SK-N-DZ (cell line): Measurements from ENCODE around the gene CORO1C.

Source experiments
- DNase-seq: peaks from one replicate; pipeline ENCODE4 v3.0.0-alpha.2; 2015; ENCODE audit warnings: low spot score

Gene CORO1C

DNA sequence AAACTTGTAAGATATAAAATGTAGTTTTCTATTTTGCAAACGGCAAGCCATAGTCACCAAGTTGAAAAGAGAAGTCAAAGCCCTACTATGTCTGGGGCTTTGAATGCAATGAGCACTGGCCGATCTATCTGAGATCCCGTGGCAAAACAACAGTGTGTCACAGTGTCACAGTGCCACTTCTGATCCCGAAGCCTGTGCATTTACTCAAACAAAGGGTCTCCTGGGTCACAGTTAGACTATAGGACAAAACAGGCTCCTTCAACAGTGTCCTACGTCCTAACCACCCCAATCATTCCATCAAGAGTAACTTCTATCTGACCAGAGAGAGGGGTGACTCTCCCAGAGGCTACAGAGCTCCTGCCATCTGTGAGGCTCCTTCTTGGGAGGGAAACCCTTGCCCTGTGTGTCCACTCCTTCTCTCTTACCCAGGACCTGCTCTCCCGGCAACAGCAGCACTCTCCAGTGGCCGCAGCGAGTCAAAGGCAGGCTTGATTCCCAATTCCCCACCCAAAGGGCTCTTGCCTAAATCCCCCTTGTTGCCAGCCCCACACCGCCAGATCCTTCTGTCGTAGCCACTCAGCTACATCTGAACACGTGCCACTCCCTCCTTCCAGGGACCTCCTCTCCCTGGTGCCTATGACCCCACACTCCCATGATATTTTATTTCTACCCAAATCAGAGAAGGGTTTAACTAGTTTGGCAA lies 83.6 kb downstream of the CORO1C start:
- DNase-seq, result no peak

DNA sequence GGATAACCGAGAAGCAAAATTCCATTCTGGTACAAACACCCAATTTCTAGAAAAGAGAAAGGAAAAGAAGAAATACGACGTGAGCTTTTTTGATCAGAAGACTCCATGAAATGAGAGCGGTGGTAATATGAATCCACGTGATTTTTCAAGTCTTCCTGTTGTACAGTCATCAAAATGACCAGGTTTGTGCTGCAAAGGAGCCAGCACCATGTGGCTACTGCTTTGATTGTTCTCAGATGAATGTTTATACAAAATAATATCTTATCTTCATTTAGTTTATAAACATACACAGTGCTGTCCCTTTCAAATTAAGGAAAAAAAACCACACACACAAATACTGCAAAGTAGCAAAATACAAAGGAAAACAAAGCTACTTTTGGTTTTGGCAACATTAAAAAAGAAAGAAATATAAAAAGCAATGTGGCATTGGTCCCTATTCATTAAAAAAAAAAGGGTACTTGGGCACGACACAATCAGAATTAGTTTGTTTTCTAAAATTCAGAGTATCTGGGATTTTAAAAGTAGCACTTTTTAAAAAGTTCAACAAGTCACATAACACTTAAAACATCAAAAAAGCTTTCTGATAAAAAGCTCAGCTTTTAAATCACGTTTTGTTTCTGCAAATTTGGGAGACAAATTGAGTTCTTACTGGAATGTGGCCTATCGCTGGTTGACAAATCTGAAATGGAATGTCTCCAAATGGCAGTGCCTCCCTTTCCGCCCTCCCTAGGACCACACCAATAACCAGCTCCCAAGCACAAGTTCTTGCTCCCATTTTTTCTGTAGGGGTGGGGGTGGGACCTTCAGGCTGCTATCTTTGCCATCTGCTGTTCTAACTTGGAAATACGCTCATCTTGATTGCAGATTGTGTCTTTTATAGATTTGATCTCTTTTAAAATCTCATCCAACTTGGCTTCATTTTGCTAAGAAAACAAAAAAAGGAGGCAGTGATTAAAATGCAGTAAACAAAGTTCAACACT lies 84.4 kb downstream of the CORO1C start:
- DNase-seq, result no peak

DNA sequence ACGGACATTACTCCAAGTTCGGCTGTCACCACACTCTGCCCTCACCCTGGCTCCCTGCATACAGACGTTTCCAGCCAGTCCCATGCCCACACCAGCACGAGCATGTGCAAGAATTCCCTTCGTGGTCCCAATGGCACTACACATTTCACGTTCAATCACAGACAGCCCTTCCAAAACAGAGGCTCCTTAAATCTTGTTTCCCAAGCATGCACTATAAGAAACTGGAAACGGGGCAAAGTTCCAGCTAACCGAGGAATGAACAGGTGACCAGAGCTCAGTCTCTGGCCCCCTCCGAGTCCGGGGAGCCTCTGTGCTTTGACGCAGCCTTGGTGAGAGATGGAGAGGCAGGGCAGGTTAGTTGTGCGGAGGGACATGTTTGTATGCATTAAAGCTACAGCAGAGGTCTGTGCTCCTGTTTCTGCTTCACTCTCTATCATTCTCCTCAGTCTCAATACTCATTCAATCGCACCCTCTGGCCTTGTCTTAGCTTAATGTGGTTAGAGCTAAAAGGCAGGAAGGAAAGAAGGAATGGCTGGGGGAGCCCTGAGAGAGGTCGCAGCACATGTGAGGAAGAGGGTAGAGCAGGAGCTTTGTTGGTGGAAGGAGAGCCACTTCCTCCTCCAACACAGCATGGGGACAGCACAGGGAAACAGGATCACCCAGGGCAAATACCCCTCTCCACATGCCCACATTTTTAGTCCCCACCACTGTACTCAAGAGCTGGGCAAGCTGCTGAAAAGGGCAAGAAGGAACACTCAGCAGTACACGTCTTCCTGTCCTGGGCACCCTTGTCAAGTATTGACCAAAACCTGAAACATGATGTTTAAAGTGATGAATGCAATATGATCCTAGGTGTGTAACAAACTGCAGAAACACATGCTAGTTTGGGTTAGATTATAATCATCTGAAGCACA lies 85.4 kb downstream of the CORO1C start:
- DNase-seq, result no peak

DNA sequence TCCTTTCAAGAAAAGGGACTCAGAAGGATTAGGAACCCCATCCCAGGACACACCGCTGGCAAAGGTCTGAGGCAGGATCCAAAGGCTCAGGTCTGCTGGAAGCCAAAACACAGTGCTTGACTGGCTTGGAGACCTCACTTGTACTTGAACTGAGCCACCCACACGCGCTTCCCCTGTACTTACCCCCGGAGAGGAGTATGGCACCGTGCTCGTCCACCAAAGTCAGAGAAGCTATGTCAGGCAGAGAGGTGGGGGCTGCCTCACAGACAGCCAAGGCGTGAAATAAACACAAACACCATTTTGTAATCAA lies 86.6 kb downstream of the CORO1C start:
- no peak for DNase-seq

DNA sequence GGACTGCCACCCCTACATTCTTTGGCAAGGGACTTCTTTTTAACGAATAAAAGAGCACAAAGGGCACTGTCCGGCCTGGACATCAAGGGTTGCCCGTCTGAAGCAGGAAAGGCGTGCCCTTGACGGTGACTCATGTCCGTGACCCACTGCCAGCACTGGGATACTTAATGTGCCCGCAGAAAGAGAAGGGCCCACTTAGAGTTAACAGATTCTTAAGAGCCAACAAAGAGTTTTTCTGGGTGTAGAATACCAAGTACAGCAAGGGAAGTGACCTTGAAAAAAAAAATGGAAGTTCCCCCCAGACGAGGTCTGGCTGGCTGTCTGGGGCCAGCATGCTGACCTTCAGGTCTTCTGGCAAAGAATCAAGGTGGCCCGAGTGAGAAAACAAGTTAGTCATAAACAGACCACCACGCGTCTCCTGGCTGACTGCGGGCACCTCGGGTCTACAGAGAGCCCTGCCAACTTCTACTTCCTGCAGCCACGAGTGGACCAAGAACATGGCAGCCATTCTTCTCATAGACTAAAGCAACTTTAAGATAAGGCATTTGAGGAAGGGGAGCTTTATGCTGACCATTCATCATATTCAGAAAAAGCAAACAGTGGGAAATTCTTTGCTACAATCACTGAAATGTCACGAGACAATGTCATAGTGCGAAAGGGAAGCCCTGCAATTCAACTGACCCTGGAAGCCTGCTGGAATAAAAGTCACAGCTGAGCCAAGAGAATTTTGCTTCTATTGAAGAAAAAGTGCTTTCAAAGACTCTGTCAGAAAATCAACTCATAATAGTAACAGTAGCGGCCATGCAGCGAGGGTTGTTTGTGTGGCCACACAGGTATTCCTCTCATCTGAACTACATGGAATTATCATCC lies 87.1 kb downstream of the CORO1C start:
- DNase-seq, result no peak

DNA sequence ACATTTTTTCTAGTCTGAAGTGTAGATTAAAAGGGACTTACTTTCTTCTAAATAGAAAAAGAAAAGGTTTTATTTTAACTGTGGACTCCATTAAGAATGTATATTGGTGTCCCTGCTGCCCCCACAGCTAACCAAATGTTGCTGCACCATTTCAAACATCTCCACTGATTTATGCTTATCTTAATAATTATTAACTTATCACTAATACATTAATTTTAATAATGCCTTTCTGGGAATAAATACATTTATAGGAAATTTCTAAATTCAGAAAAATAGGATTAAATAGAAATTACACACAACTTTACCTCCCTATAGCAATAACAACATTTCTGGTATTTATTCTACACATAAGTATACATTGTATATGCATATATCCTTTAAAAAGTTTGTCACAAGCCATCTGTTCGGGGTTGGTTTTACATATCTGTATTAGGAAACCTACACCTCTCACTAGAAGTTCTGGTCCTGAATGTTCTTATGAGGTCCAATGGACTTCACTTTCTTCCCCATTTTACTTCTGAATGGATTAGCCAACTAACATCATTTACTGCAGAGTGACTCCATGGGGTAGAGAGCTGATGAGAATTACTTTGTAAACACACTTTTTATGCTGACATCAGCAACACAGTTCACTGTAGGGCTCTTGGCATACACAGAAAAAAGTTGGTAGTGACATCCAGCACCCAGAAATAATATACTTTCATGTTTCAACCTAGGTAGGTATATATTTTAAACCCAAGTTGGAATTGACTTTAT lies 88.2 kb downstream of the CORO1C start:
- DNase-seq, result no peak

DNA sequence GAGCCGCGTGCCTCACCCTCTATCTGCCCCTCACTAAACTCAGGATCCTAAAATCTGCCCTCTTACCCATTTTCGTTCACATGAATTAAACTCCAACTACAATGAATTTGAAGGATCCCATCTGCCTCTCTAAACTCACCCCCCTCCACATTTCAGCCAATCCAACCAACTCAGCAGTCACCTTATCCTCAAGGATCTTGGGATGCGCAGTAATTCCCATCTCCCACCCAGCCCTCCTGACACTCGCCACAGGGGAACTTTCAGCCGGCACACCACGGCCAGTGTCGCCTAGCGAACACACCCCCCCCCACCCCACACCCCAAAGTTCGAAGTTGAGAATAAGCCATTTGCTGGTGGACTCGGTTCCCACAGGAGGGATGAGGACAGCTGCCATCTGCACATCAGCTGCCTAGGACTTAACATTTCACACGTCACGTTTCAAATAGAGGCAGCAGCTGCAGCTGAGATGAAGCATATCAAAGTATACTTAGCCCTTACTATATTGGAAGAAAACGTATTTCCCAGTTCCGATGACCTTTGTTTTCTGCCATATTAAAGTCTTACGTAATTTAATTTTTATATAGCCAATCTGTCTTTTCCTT lies 88.9 kb downstream of the CORO1C start:
- no peak for DNase-seq

DNA sequence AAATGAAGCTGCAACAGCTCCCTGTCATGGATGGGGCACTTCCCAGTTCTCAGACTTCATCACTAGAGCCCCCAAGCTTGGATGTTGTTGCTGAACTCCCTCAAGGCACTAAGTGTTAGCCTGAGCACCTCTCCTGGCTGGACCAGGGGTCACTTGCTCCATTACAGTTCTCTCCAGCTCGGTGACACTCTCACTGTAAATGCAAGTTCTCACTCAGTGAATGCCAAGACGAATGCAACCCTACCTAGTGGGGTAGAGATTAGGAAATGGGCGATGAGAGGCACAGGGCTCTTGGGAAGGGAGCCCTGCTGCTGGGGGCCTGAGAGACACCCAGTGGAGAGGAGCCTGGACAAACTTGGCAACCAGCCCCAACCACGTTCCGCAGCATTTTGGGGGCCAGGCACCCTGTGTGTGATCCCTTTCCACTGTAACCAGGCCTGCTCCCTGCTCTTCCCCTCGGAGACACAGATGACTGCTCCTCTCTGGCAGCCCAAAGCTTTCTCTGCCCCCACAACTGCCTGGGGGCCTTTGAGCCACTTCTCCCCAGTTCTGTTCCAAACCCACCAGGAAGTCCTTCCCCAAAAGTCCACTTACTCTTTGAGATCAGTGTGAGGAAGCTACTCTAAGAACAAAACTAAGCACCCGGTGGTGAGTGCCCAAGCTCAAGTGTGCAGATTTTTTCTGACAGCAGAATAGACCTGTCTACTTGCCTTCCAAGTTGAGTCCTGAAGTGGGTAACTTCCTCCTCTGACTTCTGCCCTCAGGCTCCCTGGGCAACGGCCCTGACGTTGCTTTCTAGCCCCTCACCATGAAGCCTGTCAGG lies 89.7 kb downstream of the CORO1C start:
- DNase-seq, result no peak

DNA sequence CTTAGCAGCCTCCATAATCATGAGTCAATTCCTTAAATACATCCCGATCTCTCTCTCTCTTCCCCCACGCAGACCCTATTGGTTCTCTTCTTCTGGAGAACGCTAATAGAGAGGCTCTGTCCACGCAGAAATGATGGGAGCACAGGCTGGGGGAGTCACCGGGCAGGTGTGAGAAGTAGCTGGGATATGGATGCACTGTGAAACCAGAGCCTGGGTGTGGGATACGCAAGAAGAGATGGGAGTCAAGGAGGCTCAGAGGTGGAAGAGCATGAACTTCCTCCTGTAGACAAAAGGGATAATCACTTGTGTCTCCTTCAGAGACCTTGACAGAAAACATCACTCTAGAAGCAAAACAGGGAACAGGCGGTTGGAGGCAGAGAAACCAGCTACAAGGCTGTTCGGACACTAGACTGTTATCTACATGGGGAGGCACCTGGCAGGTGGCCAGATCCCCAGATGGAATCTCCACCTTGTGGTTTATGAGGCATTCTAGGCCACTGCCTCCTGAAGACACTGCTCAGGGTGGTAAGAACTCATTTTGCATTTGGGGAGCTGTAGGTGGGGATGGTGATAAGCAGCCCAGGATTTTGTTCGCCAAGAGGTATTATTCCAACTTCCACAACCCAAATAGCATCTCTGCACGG lies 90.4 kb downstream of the CORO1C start:
- DNase-seq, result no peak

DNA sequence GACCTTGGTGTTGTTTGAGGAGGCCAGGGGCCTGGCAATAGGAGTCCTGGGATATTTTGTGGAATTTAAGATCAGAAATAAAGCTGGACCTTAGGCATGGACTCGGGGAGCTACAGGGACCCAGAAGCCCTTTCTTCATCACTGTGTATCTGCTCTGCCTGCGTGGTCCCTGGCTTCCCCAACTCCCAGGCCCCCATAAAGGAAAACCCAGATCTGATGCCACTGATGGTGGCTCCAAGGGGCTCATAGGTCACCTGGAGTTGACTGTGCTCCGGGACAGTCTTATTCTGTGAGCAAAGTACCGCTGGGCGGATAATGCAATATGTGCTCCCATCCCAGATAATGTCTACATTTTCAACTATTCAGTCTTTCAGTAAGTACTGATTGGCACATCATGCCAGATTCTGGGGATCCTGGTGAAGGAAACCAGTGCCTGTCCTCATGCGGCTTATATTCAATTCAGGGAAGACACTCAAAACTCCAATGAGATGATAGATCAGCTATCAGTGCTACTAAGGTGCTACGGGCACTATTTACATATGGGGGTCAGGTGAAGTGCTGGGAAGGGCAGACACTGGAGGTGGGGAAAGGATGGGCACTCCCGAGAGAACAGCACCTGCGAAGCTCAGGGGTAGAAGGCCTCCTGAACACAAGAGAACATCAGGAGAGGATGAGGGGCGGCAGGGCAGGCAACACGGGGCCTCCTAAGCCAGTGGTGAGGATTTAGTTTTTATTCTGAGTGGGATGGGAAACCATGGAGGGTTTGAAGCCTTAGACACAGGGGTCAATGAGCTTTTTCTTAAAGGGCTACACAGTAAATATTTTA lies 92.1 kb downstream of the CORO1C start:
- DNase-seq, result no peak

DNA sequence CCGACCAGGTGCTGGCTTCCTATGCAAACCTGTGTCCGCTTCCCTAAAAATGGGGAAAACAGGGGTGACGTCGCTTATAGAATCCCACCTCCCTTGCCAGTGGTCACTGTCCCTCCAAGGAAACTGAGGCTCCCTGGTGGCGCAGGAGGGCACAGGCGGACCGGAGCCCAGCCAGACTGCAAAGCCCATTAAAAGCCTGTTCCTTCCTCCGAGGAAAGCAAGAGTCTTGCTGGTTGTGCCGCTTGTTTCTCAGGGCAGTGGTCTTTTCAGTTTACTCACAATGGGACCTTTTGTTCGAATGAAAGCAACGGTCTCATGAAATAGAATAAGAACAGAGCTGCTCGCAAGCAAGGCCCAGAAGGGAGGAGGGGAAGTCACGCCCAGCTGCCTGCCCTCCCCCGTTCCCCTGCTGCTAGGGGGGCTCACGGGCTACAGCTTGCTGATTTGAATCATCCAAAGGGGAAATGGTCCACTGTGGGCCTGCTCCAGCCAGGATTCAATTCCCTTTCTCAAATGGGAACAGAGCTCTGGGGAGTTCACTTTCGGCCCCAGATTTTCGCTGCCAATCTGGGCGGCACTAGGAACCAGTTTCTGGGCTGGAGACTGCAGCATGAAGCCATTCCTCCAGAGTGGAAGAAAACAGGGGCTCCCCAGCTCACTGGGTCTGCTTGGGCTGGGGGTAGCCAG lies 93.0 kb downstream of the CORO1C start:
- no peak for DNase-seq

DNA sequence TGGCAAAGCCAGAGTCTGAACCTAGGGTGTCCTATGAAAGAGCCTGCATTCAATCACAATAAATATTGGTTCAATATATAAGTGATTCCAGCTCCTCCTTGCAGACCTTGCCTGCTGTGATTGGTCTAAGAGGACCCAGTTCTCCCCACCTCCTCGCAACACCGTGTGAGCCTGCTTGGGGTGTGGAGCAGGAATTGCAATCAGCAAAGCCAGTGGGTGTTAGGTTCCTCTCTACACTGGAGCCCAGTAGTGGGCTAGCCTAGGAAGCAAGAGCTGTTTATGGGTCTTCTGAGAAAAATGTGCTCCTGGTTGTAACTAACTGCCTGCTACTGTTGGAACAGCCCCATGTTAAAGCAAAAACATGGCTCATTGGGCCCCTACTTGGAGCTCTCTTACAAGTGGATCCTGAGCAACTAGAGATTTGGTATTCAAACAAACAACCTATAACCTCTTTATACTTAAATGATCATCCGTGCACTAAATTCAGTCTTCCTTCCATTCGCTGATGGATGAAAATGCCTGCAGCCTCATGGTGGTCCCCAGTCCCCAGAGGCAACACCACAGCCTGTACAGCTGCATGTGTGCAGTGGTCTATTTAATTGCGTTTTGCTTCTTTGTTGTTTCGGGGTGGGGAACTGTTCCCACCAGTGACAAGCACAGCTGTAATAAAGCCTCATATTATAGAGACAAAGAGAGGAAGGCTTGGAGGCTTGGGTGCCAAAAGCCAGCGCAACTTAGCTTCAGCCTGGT lies 93.9 kb downstream of the CORO1C start:
- DNase-seq, result no peak

DNA sequence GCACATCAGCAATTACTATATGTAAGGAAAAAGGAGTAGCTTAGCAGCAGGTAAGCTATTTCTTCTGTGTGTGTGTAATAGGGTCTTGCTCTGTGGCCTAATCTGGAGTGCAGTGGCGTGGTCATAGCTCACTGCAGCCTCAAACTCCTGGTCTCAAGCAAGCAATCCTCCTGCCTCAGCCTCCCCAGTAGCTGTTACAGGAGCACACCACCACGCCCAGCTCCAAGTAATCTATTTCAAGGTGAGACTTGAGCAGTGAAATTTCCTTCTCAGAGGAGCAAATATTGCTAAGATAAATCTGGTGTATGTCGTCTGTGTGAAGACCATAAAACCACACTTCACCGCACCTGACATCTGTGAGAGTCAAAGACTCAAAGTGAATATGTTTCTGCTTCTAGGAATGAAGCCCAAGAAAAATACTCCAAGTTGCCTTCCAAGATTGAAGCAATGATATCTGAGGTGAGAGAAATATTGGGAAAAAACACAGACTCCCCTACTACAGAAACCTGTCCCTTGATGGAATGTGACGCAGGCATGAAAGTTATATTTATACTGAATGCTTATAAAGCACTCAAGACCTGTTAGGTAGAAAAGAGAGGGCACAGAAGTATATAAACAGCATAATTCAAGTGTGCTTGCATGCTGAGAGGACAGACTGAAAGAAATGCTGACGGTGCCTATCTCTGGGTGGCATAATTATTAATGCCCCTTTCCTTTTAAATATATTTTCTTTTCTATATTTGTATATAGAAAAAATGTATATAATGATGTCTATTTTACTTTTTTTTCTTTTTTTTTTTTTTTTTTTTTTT lies 95.1 kb downstream of the CORO1C start:
- no peak for DNase-seq

DNA sequence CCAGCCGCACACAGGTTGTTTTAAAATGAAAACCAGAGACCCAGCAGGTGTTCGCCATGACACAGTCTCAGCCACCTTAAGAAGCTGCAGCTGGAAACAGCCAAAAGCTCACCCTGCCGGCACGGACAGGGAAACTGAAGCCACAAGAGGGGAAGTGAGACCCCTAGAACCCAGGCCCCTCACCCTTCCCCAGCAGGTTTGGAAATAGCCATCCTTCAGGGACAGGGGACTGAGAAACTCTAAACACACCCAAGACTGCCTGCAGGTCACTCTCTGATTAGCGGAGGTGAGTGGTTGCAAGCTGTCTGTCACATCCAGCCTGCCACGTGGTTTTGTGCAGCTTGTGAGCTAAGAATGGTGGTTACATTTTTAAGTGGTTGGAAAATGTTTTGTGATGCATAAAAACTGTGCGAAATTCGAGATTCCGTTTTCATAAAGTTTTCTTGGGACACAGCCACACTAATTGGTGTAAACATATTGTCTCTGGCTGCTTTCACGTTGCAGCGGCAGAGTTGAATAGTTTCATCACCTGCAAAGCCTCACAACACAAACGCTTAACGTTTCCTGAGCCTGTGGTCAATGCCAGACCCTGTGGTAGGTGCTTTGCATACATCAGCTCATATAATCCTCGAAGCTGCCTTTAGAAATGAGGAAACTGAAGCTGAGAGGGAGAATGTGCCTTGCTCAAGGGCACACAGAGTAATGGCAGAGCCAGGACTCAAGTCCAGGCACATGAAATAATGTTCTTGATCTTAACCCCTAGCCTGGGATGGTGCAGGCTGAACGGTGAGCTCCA lies 95.9 kb downstream of the CORO1C start:
- no peak for DNase-seq
